Fibroblast of lung (primary cell): ENCODE measurements around the gene LGALS7. TPM values are rescaled to one million over a fixed set of nuclear protein-coding genes. Genes with fewer than 3 reads are reported as not detected.
"Not testable (repeated sequence)": the region's sequence is repeated elsewhere in the genome, so short reads cannot be mapped to it uniquely, and the experiment has no call there.

Experiments used
- DNase-seq, 2 donors: peaks; one replicate each; pipeline versions ENCODE4 v3.0.0 to v3.0.0-alpha.2; 2010; ENCODE audit warnings: low read depth in 2 of 2
- H2AFZ ChIP-seq: 2 replicates; pipeline ENCODE4 v1.5.1; 2012; ENCODE audit warnings: low read length, control low read depth, inconsistent platforms
- H3K27ac ChIP-seq: 2 replicates; pipeline ENCODE4 v1.5.1; 2011; ENCODE audit warnings: low read length, control low read depth; ENCODE audit not compliant: insufficient read depth
- H3K27me3 ChIP-seq: 2 replicates; pipeline ENCODE4 v1.5.1; 2011; ENCODE audit warnings: mild to moderate bottlenecking, low read length; ENCODE audit not compliant: control insufficient read depth, insufficient read depth
- H3K36me3 ChIP-seq: 2 replicates; pipeline ENCODE4 v1.5.1; 2011; ENCODE audit warnings: low read length; ENCODE audit not compliant: control insufficient read depth, insufficient read depth
- H3K4me1 ChIP-seq: 2 replicates; pipeline ENCODE4 v1.5.1; 2011; ENCODE audit warnings: low read length; ENCODE audit not compliant: control insufficient read depth, insufficient read depth; ENCODE audit errors: extremely low read depth
- H3K4me2 ChIP-seq: 2 replicates; pipeline ENCODE4 v1.5.1; 2011; ENCODE audit warnings: low read length, control low read depth; ENCODE audit not compliant: insufficient read depth; ENCODE audit errors: extremely low read depth
- H3K4me3 ChIP-seq, 4 experiments: fragments of 200-600 bp in 1 of 4; sonication (generic) in 1 of 4; replicated peaks in 1 of 4; 2 replicates each; pipeline ENCODE4 v1.5.1; 2011 to 2016; ENCODE audit warnings: low read length in 4 of 4, low read depth in 3 of 4, mild to moderate bottlenecking in 3 of 4, control low read depth in 2 of 4, inconsistent platforms in 1 of 4, mixed read lengths in 1 of 4; ENCODE audit not compliant: insufficient read depth in 1 of 4; ENCODE audit errors: control extremely low read depth in 1 of 4
- H3K79me2 ChIP-seq: 2 replicates; pipeline ENCODE4 v1.5.1; 2012; ENCODE audit warnings: mild to moderate bottlenecking, low read length, inconsistent platforms; ENCODE audit not compliant: control insufficient read depth, insufficient read depth
- H3K9ac ChIP-seq: 2 replicates; pipeline ENCODE4 v1.5.1; 2011; ENCODE audit warnings: mild to moderate bottlenecking, low read length, control low read depth; ENCODE audit not compliant: insufficient read depth
- H3K9me3 ChIP-seq: 2 replicates; pipeline ENCODE4 v1.5.1; 2012; ENCODE audit warnings: low read depth, low read length; ENCODE audit not compliant: control insufficient read depth, insufficient read depth
- H4K20me1 ChIP-seq: 2 replicates; pipeline ENCODE4 v1.5.1; 2011; ENCODE audit warnings: low read length; ENCODE audit not compliant: control insufficient read depth, insufficient read depth; ENCODE audit errors: extremely low read depth
- EZH2 ChIP-seq: IDR thresholded peaks from 2 replicates; pipeline ENCODE4 v1.5.1; 2012; ENCODE audit warnings: low read length, control low read depth, mild to moderate bottlenecking; ENCODE audit errors: missing control alignments
- polyA plus RNA-seq, 2 donors: library from polyadenylated mRNA; depleted of rRNA in 1 of 2; stranded (reverse) in 1 of 2; unstranded in 1 of 2; fragments of >200 nt; gene quantifications; 2 replicates each; pipeline ENCODE4 v1.2.1, GENCODE V29; 2011 to 2012; ENCODE audit warnings: missing spikeins in 1 of 2
- total RNA-seq: library from RNA; depleted of rRNA; stranded (reverse); fragments of >200 nt; gene quantifications from 2 replicates; pipeline ENCODE4 v1.2.1, GENCODE V29; 2014
- TF ChIP-seq, protein P1 (sequence below), 2 donors: IDR thresholded peaks in 1 of 2; conservative IDR thresholded peaks in 1 of 2; 1 replicate in 1 of 2; 2 replicates in 1 of 2; pipeline ENCODE4 v1.5.1; 2011 to 2012; ENCODE audit warnings: low read length in 2 of 2, control low read depth in 1 of 2, inconsistent platforms in 1 of 2, low read depth in 1 of 2, mild to moderate bottlenecking in 1 of 2

LGALS7 gene
- total and polyA plus RNA-seq, 2 donors (not counting 1 experiment from before 2014, with no cell fraction given): not detected

DNA sequence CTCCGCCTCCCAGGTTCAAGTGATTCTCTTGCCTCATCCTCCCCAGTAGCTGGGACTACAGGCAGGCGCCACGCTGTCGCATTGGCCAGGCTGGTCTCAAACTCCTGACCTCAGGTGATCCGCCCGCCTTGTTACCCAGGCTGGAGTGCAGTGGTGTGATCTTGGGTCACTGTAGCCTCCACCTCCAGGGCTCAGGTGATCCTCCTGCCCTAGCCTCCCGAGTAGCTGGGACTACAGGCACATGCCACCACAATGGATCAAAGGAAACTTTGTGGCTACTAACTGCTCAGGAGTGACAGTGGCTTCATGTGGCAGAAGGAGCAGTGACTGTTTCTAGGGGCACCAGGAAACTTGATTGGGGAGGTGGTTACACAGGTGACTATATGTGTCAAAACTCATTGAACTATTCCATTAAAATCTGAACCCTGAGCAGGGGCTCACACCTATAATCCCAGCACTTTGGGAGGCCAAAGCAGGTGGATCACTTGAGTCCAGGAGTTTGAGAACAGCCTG lies 11.9 kb upstream of the LGALS7 start:
- Histone ChIP-seq H4K20me1 (no peaks in the 10 kb centered on the region), H3K4me2 (no peak overlapping the region), H3K9ac (no peak overlapping the region), H3K9me3 (no peaks in the 10 kb centered on the region), H2AFZ (no peak overlapping the region), H3K27ac (no peak overlapping the region), H3K4me3 (no peak overlapping the region), H3K4me1 (no peaks in the 10 kb centered on the region), H3K36me3 (no peaks in the 10 kb centered on the region), H3K79me2 (no peaks in the 10 kb centered on the region), H3K27me3 (no peaks in the 10 kb centered on the region)
- DNase-seq: no peak
- TF ChIP-seq EZH2: no peak
- TF ChIP-seq, protein P1, sequence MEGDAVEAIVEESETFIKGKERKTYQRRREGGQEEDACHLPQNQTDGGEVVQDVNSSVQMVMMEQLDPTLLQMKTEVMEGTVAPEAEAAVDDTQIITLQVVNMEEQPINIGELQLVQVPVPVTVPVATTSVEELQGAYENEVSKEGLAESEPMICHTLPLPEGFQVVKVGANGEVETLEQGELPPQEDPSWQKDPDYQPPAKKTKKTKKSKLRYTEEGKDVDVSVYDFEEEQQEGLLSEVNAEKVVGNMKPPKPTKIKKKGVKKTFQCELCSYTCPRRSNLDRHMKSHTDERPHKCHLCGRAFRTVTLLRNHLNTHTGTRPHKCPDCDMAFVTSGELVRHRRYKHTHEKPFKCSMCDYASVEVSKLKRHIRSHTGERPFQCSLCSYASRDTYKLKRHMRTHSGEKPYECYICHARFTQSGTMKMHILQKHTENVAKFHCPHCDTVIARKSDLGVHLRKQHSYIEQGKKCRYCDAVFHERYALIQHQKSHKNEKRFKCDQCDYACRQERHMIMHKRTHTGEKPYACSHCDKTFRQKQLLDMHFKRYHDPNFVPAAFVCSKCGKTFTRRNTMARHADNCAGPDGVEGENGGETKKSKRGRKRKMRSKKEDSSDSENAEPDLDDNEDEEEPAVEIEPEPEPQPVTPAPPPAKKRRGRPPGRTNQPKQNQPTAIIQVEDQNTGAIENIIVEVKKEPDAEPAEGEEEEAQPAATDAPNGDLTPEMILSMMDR (conservative IDR thresholded peaks at IDR 0.05 in 1 of 2, IDR thresholded peaks at IDR 0.05 in 1 of 2; ENCODE audit: low read depth in 1 of 2, low read length in 2 of 2): no peak

- Histone ChIP-seq H3K27ac (no peak overlapping the region), H2AFZ (no peak overlapping the region), H3K4me3 (no peak overlapping the region), H3K9ac (no peak overlapping the region), H3K9me3 (no peaks in the 10 kb centered on the region), H4K20me1 (no peaks in the 10 kb centered on the region), H3K79me2 (no peaks in the 10 kb centered on the region), H3K27me3 (no peaks in the 10 kb centered on the region), H3K36me3 (no peaks in the 10 kb centered on the region), H3K4me2 (no peak overlapping the region), H3K4me1 (no peaks in the 10 kb centered on the region)
- peak; percentile 22 to 28 for DNase-seq
- TF ChIP-seq, protein P1 (conservative IDR thresholded peaks at IDR 0.05 in 1 of 2, IDR thresholded peaks at IDR 0.05 in 1 of 2; ENCODE audit: low read depth in 1 of 2, low read length in 2 of 2): no peak
- no peak for TF ChIP-seq EZH2
These were observed 10.9 kb upstream of the LGALS7 start for GRCh38 chr19:38784224-38784623.

GRCh38 chr19:38782212-38782611 lies 8.9 kb upstream of the LGALS7 start:
- H3K36me3 ChIP-seq, H2AFZ ChIP-seq, H3K79me2 ChIP-seq, H3K27ac ChIP-seq, H3K9ac ChIP-seq, H3K9me3 ChIP-seq, H3K4me2 ChIP-seq, H3K4me3 ChIP-seq, H4K20me1 ChIP-seq, H3K27me3 ChIP-seq, DNase-seq, H3K4me1 ChIP-seq: not testable (repeated sequence)
